Dermis lymphatic vessel endothelial cell (primary cell): ENCODE results near the gene LYPD6. TPM values are rescaled to one million over a fixed set of nuclear protein-coding genes. Genes with fewer than 3 reads are reported as not detected.

ENCODE experiments used
- total RNA-seq: library from RNA; depleted of rRNA; stranded (reverse); fragments of >200 nt; gene quantifications from 2 replicates; pipeline ENCODE4 v1.2.1, GENCODE V29; 2014

The LYPD6 gene
- 13.7 and 34.0 TPM in 2 replicates for total RNA-seq

GRCh38 chr2:149330127-149331022 lies at the start of gene LYPD6:
TSS of gene LYPD6 (plus strand) at chr2:149330587. CDS start at chr2:149437709, 107,122 bp downstream.

